NCI-H2227 treated with DMSO at 0.1 percent for 48 hours (cell line): ENCODE results near the gene TBC1D22A.
"Not testable (repeated sequence)": the region's sequence is repeated elsewhere in the genome, so short reads cannot be mapped to it uniquely, and the experiment has no call there.

Experiments
- DNase-seq: peaks from one replicate; lab custom pipeline; 2025; lab: John Stamatoyannopoulos, UW

Gene TBC1D22A

DNA sequence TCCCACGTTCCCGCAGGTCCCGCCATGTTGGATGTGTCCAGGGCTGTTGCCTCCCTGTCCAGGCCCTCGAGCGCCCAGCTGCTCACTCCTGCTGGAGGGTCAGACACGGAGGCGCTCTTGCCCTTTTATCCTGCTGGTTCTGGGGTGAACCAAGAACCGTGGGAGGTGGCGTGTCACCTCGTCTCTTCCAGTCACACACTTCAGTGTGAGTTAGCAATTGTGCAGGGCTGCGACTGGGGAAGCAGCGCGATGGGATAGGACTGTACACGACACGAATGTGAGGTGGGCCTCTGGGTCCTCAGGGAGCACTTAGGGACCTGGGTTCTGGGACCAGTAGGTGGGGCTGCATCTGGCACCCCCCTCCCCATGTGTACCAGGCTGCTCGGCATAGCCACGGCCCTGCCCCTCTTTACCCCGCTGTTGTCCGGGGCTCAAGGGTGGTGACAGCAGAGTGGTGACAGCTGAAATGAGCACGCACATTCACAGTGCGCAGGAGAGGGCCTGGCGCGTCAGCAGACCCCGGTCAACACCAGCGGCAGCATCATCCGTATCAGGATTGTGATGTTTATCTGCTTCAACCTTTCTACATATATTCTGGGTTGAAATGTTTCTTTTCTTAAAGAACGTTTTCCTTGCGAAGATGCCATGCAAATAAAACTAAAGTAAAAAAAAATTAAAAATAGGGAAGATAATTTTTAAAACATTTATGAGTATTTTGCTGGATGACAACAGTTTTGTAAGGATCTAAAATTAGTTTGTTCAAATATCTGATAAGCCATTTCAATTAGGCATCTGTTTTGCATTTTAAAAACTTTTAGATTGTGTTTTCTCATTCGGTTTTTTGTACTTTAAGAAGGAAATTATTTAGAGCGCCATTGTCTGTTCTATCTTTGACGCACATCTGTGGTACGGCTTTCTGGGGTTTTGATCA lies 210.7 kb downstream of the TBC1D22A start:
- no peak for DNase-seq

DNA sequence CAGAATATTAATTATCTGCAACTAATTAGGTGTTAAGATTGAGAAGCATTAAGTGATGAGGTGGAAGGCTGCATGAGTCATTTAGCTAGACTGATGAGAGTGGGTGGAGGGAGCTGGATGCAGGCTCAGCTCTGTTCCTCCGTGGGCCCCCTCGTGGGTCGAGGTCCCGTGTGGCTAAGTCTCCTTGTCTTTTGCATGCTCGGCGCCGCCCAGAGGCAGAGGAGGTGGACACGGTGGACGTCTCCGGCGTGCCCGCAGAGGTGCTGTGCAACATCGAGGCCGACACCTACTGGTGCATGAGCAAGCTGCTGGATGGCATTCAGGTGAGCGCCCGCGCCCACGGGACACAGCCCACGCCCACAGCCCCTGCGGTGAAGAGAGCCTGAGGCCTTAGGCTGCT lies 211.6 kb downstream of the TBC1D22A start:
- DNase-seq = no peak

GRCh38 chr22:46974631-46975585 lies 212.5 kb downstream of the TBC1D22A start:
- no peak for DNase-seq

GRCh38 chr22:46976143-46976542 lies 213.7 kb downstream of the TBC1D22A start:
- DNase-seq = no peak

- no peak for DNase-seq
Observed at GRCh38 chr22:46976598-46976997, 214.1 kb downstream of the TBC1D22A start.

- DNase-seq = no peak
Observed at GRCh38 chr22:46977656-46978343, 215.3 kb downstream of the TBC1D22A start.

DNA sequence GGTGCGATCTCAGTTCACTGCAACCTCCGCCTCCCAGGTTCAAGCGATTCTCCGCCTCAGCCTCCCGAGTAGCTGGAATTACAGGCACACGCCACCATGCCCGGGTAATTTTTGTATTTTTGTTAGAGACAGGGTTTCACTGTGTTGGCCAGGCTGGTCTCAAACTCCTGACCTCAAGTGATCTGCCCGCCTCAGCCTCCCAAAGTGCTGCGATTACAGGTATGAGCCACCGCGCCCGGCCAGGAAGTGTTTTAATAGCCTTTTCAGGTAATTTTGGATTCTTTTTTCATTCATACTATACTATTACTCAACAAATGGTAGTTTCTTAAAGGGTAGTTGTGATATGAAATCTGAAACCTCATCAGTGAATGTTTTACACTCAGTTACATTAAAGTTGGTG lies 216.2 kb downstream of the TBC1D22A start:
- not testable (repeated sequence) for DNase-seq

GRCh38 chr22:46979506-46979905 lies 217.1 kb downstream of the TBC1D22A start:
- DNase-seq = no peak

DNA sequence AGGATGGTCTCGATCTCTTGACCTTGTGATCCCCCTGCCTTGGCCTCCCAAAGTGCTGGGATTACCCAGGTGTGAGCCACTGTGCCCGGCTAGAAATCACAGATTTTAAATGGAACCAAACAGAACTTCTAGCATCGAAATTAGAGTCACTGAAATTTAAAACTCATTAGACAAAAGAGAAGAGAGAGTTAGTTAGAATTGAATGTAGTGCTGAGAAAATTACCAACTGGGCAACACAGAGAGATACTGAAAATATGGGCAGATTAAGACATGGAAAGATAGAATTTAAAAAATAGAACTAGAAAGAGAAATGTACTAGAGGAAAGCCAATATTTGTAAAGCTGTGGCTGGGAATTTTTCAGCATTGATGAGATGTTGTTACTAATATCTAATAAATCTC lies 217.9 kb downstream of the TBC1D22A start:
- DNase-seq = no peak

- DNase-seq = no peak
Observed at GRCh38 chr22:46982635-46983034, 220.2 kb downstream of the TBC1D22A start.

GRCh38 chr22:46983046-46983445 lies 220.6 kb downstream of the TBC1D22A start:
- no peak for DNase-seq

- DNase-seq = no peak
Observed at GRCh38 chr22:46984751-46985506, 222.5 kb downstream of the TBC1D22A start.

GRCh38 chr22:46985507-46985882 lies 223.0 kb downstream of the TBC1D22A start:
- DNase-seq = no peak

GRCh38 chr22:46986788-46987187 lies 224.3 kb downstream of the TBC1D22A start:
- no peak for DNase-seq

- DNase-seq = no peak
Observed at GRCh38 chr22:46990937-46991550, 228.6 kb downstream of the TBC1D22A start.

DNA sequence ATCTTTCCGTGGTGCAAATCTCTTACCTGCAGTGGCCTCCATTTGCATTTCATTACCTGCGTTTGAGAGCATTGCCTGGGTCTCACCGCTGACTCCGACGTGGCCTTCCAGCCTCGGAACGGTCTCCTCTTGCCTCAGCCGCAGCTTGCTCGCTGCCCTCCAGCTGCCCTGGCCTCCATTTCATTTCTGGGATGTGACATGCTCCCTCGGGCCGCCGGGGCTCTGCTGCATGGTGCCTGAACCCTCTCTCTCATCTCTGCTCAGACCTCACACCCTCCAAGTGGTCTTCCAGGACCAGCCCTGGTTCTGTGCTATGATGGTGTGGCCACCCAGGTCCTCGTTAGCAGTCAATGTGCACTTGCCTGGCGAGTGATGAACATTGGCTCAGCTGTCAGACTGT lies 229.2 kb downstream of the TBC1D22A start:
- no peak for DNase-seq

DNA sequence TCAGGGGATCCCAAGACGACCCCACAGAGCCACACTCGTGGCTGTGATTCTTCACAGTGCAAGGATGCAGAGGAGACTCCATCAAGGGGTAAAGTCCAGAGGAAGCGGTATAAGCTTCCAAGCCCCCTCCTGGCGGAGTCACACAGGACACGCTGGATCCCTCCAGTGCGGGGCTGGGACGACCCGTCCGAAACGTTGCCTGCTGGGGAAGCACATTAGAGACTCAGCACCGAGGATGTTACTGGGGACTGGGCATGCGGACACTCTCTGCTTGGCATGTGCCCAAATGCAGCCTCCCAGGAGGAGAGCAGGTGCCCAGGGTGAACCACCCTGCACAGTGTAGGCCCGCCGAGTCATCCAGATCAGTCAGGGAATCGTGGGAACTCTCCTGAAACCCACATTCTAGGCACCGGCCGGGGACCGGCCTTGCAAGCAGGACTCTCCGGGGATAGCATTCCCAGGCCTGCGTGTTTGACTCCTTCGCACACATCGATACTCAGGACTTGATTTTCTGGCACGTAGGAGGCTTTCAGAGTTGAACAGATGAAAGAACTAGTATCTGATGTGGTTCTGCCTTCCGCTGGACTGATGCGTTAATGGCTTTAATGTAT lies 229.8 kb downstream of the TBC1D22A start:
- no peak for DNase-seq

- no peak for DNase-seq
Observed at GRCh38 chr22:46993633-46994032, 231.2 kb downstream of the TBC1D22A start.

DNA sequence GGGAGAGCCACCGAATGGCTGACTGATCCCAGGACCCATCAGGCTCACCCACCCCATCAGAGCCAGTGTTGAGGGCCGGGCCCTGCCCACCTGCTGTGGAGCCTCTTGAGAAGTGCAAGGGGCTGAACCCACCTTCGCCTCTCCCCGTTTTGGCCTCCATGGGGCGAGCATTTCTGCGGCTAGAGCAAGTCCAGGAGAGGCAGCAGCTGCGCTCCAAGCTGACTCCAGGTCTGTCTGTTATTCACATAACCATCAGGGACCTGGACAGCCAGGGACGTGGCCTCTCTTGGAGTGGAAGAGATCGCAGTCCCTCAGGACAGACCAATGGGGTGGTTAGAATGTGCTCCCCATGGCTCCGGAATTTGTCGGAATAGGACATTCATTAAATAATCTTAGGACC lies 231.8 kb downstream of the TBC1D22A start:
- DNase-seq = no peak

DNA sequence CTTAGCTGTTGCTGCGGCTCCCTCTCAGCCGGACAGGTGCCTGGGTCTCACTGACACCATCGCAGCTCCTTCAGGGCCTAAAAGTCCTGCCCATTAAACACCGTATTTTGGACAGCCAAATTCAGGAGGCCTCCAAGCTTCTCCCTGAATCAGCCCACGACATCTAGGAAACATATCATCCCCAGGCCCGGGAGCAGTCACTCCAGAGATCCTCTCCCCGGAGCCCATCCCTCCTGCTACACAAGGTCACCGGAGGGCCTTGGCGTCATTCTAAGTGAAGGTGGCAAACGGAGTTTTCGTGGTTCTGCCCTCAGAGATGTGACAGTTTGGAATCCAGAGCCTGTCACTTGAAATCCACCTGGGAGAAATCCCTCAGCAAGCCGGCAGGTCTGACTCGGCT lies 232.5 kb downstream of the TBC1D22A start:
- DNase-seq = no peak
